Ectodermal cell (in vitro differentiated cells): ENCODE measurements around the gene VEGFC.

Source experiments
- H3K27ac ChIP-seq: 2 replicates; pipeline ENCODE4 v1.7.0; 2013; ENCODE audit warnings: mild to moderate bottlenecking, low read depth, low read length; ENCODE audit not compliant: insufficient read depth, poor library complexity, severe bottlenecking
- H3K27me3 ChIP-seq: 2 replicates; pipeline ENCODE4 v1.7.0; 2013; ENCODE audit warnings: mild to moderate bottlenecking, low read length; ENCODE audit not compliant: insufficient read depth, control insufficient read depth, poor library complexity, severe bottlenecking
- H3K36me3 ChIP-seq: one replicate; pipeline ENCODE4 v1.7.0; 2013; ENCODE audit warnings: low read length; ENCODE audit not compliant: control insufficient read depth, insufficient read depth
- H3K4me1 ChIP-seq: one replicate; pipeline ENCODE4 v1.7.0; 2013; ENCODE audit warnings: low read length; ENCODE audit not compliant: control insufficient read depth, insufficient read depth
- H3K4me3 ChIP-seq: 2 replicates; pipeline ENCODE4 v1.7.0; 2013; ENCODE audit warnings: low read depth, low read length, control low read depth; ENCODE audit not compliant: insufficient read depth
- H3K9me3 ChIP-seq: 2 replicates; pipeline ENCODE4 v1.7.0; 2013; ENCODE audit warnings: mild to moderate bottlenecking, low read length, moderate library complexity; ENCODE audit not compliant: control insufficient read depth
- WGBS, 2 experiments: methylation state at CpG; one replicate each; pipeline ENCODE4 v1.1.7; 2013; ENCODE audit warnings: missing lambda C conversion rate in 2 of 2; 5-methylcytosine and 5-hydroxymethylcytosine counted together

Gene VEGFC

GRCh38 chr4:176721459-176721858, 71.3 kb downstream of the VEGFC start:
- no peaks in the 10 kb centered on the region for H3K36me3 ChIP-seq
- 91 to 95% methylated on average over 3 of the region's 3 CpGs for WGBS, 2 experiments
- H3K4me3 ChIP-seq: no peak overlapping the region

GRCh38 chr4:176718881-176719280, 73.8 kb downstream of the VEGFC start:
- Histone ChIP-seq H3K27me3 (no peaks in the 10 kb centered on the region), H3K4me1 (no peaks in the 10 kb centered on the region), H3K4me3 (no peak overlapping the region), H3K9me3 (no peaks in the 10 kb centered on the region), H3K27ac (no peak overlapping the region), H3K36me3 (no peaks in the 10 kb centered on the region)
- WGBS, 2 experiments: 80 to 87% methylated on average over 1 of the region's 1 CpG

More at GRCh38 chr4:176721459-176721858, 71.3 kb downstream of the VEGFC start:
- H3K27ac ChIP-seq: no peak overlapping the region
- H3K9me3 ChIP-seq: no peaks in the 10 kb centered on the region
- no peaks in the 10 kb centered on the region for H3K4me1 ChIP-seq
- no peaks in the 10 kb centered on the region for H3K27me3 ChIP-seq

- Histone ChIP-seq H3K27ac (no peak overlapping the region), H3K27me3 (no peaks in the 10 kb centered on the region), H3K9me3 (no peaks in the 10 kb centered on the region), H3K4me3 (no peak overlapping the region), H3K36me3 (no peaks in the 10 kb centered on the region), H3K4me1 (no peaks in the 10 kb centered on the region)
- 94 to 100% methylated on average over 1 to 2 of the region's 2 CpGs for WGBS, 2 experiments
Observed at GRCh38 chr4:176717237-176717636, 75.5 kb downstream of the VEGFC start.

GRCh38 chr4:176709417-176709816, 83.3 kb downstream of the VEGFC start:
- Histone ChIP-seq H3K36me3 (no peaks in the 10 kb centered on the region), H3K27ac (no peak overlapping the region), H3K27me3 (no peaks in the 10 kb centered on the region), H3K9me3 (no peaks in the 10 kb centered on the region), H3K4me1 (no peaks in the 10 kb centered on the region), H3K4me3 (no peak overlapping the region)
- WGBS, 2 experiments: 90 to 93% methylated on average over 4 to 5 of the region's 5 CpGs

- Histone ChIP-seq H3K4me3 (no peak overlapping the region), H3K27ac (no peak overlapping the region), H3K4me1 (no peaks in the 10 kb centered on the region), H3K27me3 (no peaks in the 10 kb centered on the region), H3K9me3 (no peaks in the 10 kb centered on the region), H3K36me3 (no peaks in the 10 kb centered on the region)
Observed at GRCh38 chr4:176708771-176709311, 83.9 kb downstream of the VEGFC start.

- no peak overlapping the region for H3K4me3 ChIP-seq
- H3K36me3 ChIP-seq: no peaks in the 10 kb centered on the region
- H3K27ac ChIP-seq: no peak overlapping the region
- no peaks in the 10 kb centered on the region for H3K27me3 ChIP-seq
- no peaks in the 10 kb centered on the region for H3K4me1 ChIP-seq
- WGBS, 2 experiments: 98 to 100% methylated on average over 5 of the region's 5 CpGs
- H3K9me3 ChIP-seq: no peaks in the 10 kb centered on the region
Observed at GRCh38 chr4:176690716-176691115, 102.0 kb downstream of the VEGFC start.

GRCh38 chr4:176680668-176681180, 112.0 kb downstream of the VEGFC start:
- 87 to 98% methylated on average over 3 to 4 of the region's 4 CpGs for WGBS, 2 experiments
- no peak overlapping the region for H3K4me3 ChIP-seq
- no peaks in the 10 kb centered on the region for H3K27me3 ChIP-seq
- H3K9me3 ChIP-seq: no peaks in the 10 kb centered on the region
- H3K36me3 ChIP-seq: no peaks in the 10 kb centered on the region
- no peak overlapping the region for H3K27ac ChIP-seq
- H3K4me1 ChIP-seq: no peaks in the 10 kb centered on the region

GRCh38 chr4:176676901-176677300, 115.8 kb downstream of the VEGFC start:
- H3K9me3 ChIP-seq: no peaks in the 10 kb centered on the region
- no peak overlapping the region for H3K27ac ChIP-seq
- no peaks in the 10 kb centered on the region for H3K36me3 ChIP-seq
- 94 to 95% methylated on average over 4 of the region's 4 CpGs for WGBS, 2 experiments
- H3K4me3 ChIP-seq: no peak overlapping the region
- no peaks in the 10 kb centered on the region for H3K4me1 ChIP-seq
- H3K27me3 ChIP-seq: no peaks in the 10 kb centered on the region

- H3K4me3 ChIP-seq: no peak overlapping the region
- no peaks in the 10 kb centered on the region for H3K9me3 ChIP-seq
- no peaks in the 10 kb centered on the region for H3K4me1 ChIP-seq
- H3K27me3 ChIP-seq: no peaks in the 10 kb centered on the region
- no peaks in the 10 kb centered on the region for H3K36me3 ChIP-seq
- H3K27ac ChIP-seq: no peak overlapping the region
- WGBS, 2 experiments: 89 to 97% methylated on average over 3 of the region's 3 CpGs
Observed at GRCh38 chr4:176675810-176676209, 116.9 kb downstream of the VEGFC start.

- Histone ChIP-seq H3K4me1 (no peaks in the 10 kb centered on the region), H3K4me3 (no peak overlapping the region), H3K27me3 (no peaks in the 10 kb centered on the region), H3K36me3 (no peaks in the 10 kb centered on the region), H3K27ac (no peak overlapping the region), H3K9me3 (no peaks in the 10 kb centered on the region)
- WGBS, 2 experiments: 91 to 94% methylated on average over 9 of the region's 9 CpGs
Observed at GRCh38 chr4:176671532-176671931, 121.2 kb downstream of the VEGFC start.

GRCh38 chr4:176668324-176668723, 124.4 kb downstream of the VEGFC start:
- Histone ChIP-seq H3K9me3 (no peaks in the 10 kb centered on the region), H3K4me3 (no peak overlapping the region), H3K36me3 (no peaks in the 10 kb centered on the region), H3K4me1 (no peaks in the 10 kb centered on the region), H3K27ac (no peak overlapping the region), H3K27me3 (no peaks in the 10 kb centered on the region)
- WGBS, 2 experiments: 78 to 94% methylated on average over 1 of the region's 2 CpGs
